B cell (primary cell): ENCODE data around the gene ITPK1. TPM values are rescaled to one million over a fixed set of nuclear protein-coding genes. Genes with fewer than 3 reads are reported as not detected.

Source experiments
- ATAC-seq: fragments of 200-7000 bp; cut with Tn5 transposase; one replicate; pipeline ENCODE4 v1.10.0; 2021; ENCODE audit warnings: low read depth, mild to moderate bottlenecking, moderate number of reproducible peaks, moderate library complexity
- CTCF ChIA-PET: fragments of 350-600 bp; sonication (Branson Sonifier 250); formaldehyde crosslinking; loops from one replicate; lab custom pipeline; 2021; ENCODE audit warnings: antibody characterized with exemption, inconsistent platforms; lab: Charles Lee
- POLR2A ChIA-PET: fragments of 350-600 bp; sonication (Branson Sonifier 250); formaldehyde crosslinking; loops from one replicate; lab custom pipeline; 2021; ENCODE audit warnings: antibody characterized with exemption; lab: Charles Lee
- DNase-seq: peaks from one replicate; pipeline ENCODE4 v3.0.0; 2013
- H2AFZ ChIP-seq: 2 replicates; pipeline ENCODE4 v1.6.1; 2012; ENCODE audit warnings: mild to moderate bottlenecking, low read depth, low read length; ENCODE audit not compliant: insufficient read depth, poor library complexity, severe bottlenecking
- H3K27ac ChIP-seq, 2 donors: 1 replicate in 1 of 2; 2 replicates in 1 of 2; pipeline ENCODE4 v1.5.1; 2012 to 2013; ENCODE audit warnings: low read length in 2 of 2, mild to moderate bottlenecking in 2 of 2, moderate library complexity in 1 of 2
- H3K27me3 ChIP-seq, 4 experiments: fragments of 200-600 bp in 1 of 4; sonication (generic) in 1 of 4; replicated peaks in 1 of 4; 1 replicate in 2 of 4; 2 replicates in 2 of 4; pipeline versions ENCODE4 v1.6.1 to v1.7.0; 2013 to 2016; ENCODE audit warnings: low read length in 3 of 4, mild to moderate bottlenecking in 2 of 4, mixed read lengths in 1 of 4, moderate library complexity in 1 of 4; ENCODE audit not compliant: insufficient read depth in 4 of 4, control insufficient read depth in 3 of 4; ENCODE audit errors: control extremely low read depth in 1 of 4
- H3K36me3 ChIP-seq, 2 experiments: replicated peaks in 1 of 2; 1 replicate in 1 of 2; 2 replicates in 1 of 2; pipeline versions ENCODE4 v1.6.1 to v1.7.1; 2013; ENCODE audit warnings: low read length in 1 of 2; ENCODE audit not compliant: insufficient read depth in 2 of 2, control insufficient read depth in 1 of 2; ENCODE audit errors: control extremely low read depth in 1 of 2, extremely low read depth in 1 of 2
- H3K4me1 ChIP-seq, 2 donors: fragments of 200-600 bp in 1 of 2; sonication (generic) in 1 of 2; 1 replicate in 1 of 2; 2 replicates in 1 of 2; pipeline versions ENCODE4 v1.5.1 to v1.6.1; 2013 to 2017; ENCODE audit warnings: low read length in 2 of 2; ENCODE audit not compliant: control insufficient read depth in 2 of 2, insufficient read depth in 2 of 2
- H3K4me2 ChIP-seq: replicated peaks from 2 replicates; pipeline ENCODE3; 2012; ENCODE audit warnings: mild to moderate bottlenecking, low read depth, low read length; ENCODE audit not compliant: poor library complexity, severe bottlenecking
- H3K4me3 ChIP-seq, 5 experiments: fragments of 200-600 bp in 1 of 5; sonication (generic) in 1 of 5; 1 replicate in 3 of 5; 2 replicates in 2 of 5; pipeline versions ENCODE4 v1.5.1 to v1.7.0; 2011 to 2016; ENCODE audit warnings: low read length in 4 of 5, mild to moderate bottlenecking in 4 of 5, low read depth in 2 of 5, control low read depth in 1 of 5, moderate library complexity in 1 of 5; ENCODE audit not compliant: insufficient read depth in 1 of 5; ENCODE audit errors: control extremely low read depth in 1 of 5, extremely low read depth in 1 of 5
- H3K79me2 ChIP-seq: fragments of 200-600 bp; sonication (generic); one replicate; pipeline ENCODE4 v1.6.0; 2016; ENCODE audit warnings: low read length; ENCODE audit not compliant: control insufficient read depth, insufficient read depth
- H3K9ac ChIP-seq: fragments of 200-600 bp; sonication (generic); 2 replicates; pipeline ENCODE4 v1.6.1; 2017; ENCODE audit warnings: mild to moderate bottlenecking, low read length, moderate library complexity
- H3K9me3 ChIP-seq, 3 donors: one replicate each; pipeline versions ENCODE4 v1.6.1 to v1.7.1; 2013; ENCODE audit warnings: low read length in 2 of 3; ENCODE audit not compliant: control insufficient read depth in 2 of 3, insufficient read depth in 1 of 3; ENCODE audit errors: control extremely low read depth in 1 of 3
- H4K20me1 ChIP-seq: 2 replicates; pipeline ENCODE4 v1.6.0; 2012; ENCODE audit warnings: mild to moderate bottlenecking, low read length; ENCODE audit not compliant: insufficient read depth, control insufficient read depth, poor library complexity, severe bottlenecking
- H3K27ac Mint-ChIP-seq: one replicate; pipeline ENCODE4 v1.8.0; 2021; ENCODE audit warnings: mixed read lengths
- H3K27me3 Mint-ChIP-seq: one replicate; pipeline ENCODE4 v1.8.0; 2021; ENCODE audit warnings: mixed read lengths
- H3K4me1 Mint-ChIP-seq: one replicate; pipeline ENCODE4 v1.8.0; 2021; ENCODE audit warnings: mixed read lengths
- H3K4me3 Mint-ChIP-seq: one replicate; pipeline ENCODE4 v1.8.0; 2021; ENCODE audit warnings: mixed read lengths
- H3K9me3 Mint-ChIP-seq: one replicate; pipeline ENCODE4 v1.8.0; 2022; ENCODE audit warnings: mixed read lengths; ENCODE audit not compliant: insufficient read depth
- EZH2 ChIP-seq: IDR thresholded peaks from 2 replicates; pipeline ENCODE4 v1.6.1; 2012; ENCODE audit warnings: borderline replicate concordance, low read depth, mild to moderate bottlenecking, moderate library complexity, low read length; ENCODE audit not compliant: insufficient read depth, poor library complexity, severe bottlenecking
- WGBS: methylation state at CpG from one replicate; pipeline ENCODE4 v1.1.5; 2013; ENCODE audit warnings: missing lambda C conversion rate; ENCODE audit not compliant: insufficient coverage; 5-methylcytosine and 5-hydroxymethylcytosine counted together
- intact Hi-C: fragments of 100-400 bp; cut with micrococcal nuclease; formaldehyde crosslinking; loops from one replicate; pipeline ENCODE4 v1.10.0; 2022
- polyA plus RNA-seq: library from polyadenylated mRNA; depleted of rRNA; stranded (reverse); fragments of >200 nt; gene quantifications from 2 replicates; pipeline ENCODE4 v1.2.3, GENCODE V29; 2012
- total RNA-seq, 2 donors: library from RNA; stranded (reverse); fragments of 120-200 nt in 1 of 2; gene quantifications; 1 replicate in 1 of 2; 2 replicates in 1 of 2; pipeline versions ENCODE4 v1.2.3 to v1.2.4, GENCODE V29; 2013 to 2022
- TF ChIP-seq, protein P1 (sequence below): fragments of 200-600 bp; IDR thresholded peaks from one replicate; pipeline ENCODE4 v1.8.0; 2022; ENCODE audit warnings: antibody characterized with exemption, mild to moderate bottlenecking

The ITPK1 gene
- total and polyA plus RNA-seq, 2 donors (not counting 1 experiment from before 2014, with no cell fraction given): 46.0 to 46.9 TPM

DNA sequence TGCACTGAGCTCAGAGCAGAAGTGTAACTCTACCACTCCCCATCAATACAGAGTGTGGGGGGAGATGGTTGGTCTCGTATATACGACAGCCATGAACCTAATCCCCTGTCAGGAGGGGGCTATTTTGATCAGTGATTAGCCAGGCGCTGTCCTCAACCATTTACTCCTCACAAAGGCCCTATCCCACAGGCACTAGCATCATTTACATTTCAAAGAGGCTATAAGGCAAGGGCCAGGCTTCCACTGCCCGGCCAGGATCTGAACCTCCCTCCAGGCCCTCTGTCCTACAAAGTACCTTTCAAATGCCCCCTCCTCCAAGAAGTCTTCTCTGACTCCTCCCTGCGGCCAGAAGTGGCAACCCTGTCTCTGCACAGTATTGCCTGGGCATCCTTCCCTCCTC, 74.7 kb downstream of the ITPK1 start:
- Histone ChIP-seq H3K27ac (peak overlapping the region in 1 of 2 donors; percentile 58), H3K4me3 (no peak overlapping the region), H3K79me2 (peaks cover 11% of the 10 kb centered on the region), H4K20me1 (no peaks in the 10 kb centered on the region), H2AFZ (no peak overlapping the region), H3K4me1 (peaks cover 52 to 83% of the 10 kb centered on the region in 2 donors), H3K9me3 (no peaks in the 10 kb centered on the region), H3K27me3 (no peaks in the 10 kb centered on the region), H3K4me2 (peak overlapping the region; percentile 23), H3K36me3 (no peaks in the 10 kb centered on the region), H3K9ac (no peak overlapping the region)
- 96% methylated on average over 3 of the region's 5 CpGs for whole genome bisulfite sequencing
- Mint-ChIP-seq H3K9me3 (no peaks in the 10 kb centered on the region), H3K4me3 (peak overlapping the region; percentile 29), H3K27ac (peak overlapping the region; percentile 47), H3K4me1 (peaks cover 75% of the 10 kb centered on the region), H3K27me3 (no peaks in the 10 kb centered on the region)
- ATAC-seq (no peak), DNase-seq (no peak)
- CTCF ChIA-PET: interaction anchor here (1.3 to 1.4 kb wide), 3 partner anchors 8 to 89 kb away, joined by 3 to 9 read pairs (median 6); no protein-coding TSS in a partner anchor
- POLR2A ChIA-PET: no interaction called here
- TF ChIP-seq, protein P1, sequence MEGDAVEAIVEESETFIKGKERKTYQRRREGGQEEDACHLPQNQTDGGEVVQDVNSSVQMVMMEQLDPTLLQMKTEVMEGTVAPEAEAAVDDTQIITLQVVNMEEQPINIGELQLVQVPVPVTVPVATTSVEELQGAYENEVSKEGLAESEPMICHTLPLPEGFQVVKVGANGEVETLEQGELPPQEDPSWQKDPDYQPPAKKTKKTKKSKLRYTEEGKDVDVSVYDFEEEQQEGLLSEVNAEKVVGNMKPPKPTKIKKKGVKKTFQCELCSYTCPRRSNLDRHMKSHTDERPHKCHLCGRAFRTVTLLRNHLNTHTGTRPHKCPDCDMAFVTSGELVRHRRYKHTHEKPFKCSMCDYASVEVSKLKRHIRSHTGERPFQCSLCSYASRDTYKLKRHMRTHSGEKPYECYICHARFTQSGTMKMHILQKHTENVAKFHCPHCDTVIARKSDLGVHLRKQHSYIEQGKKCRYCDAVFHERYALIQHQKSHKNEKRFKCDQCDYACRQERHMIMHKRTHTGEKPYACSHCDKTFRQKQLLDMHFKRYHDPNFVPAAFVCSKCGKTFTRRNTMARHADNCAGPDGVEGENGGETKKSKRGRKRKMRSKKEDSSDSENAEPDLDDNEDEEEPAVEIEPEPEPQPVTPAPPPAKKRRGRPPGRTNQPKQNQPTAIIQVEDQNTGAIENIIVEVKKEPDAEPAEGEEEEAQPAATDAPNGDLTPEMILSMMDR: no peak
- TF ChIP-seq EZH2: no peak
- intact Hi-C loops: no loop called here

DNA sequence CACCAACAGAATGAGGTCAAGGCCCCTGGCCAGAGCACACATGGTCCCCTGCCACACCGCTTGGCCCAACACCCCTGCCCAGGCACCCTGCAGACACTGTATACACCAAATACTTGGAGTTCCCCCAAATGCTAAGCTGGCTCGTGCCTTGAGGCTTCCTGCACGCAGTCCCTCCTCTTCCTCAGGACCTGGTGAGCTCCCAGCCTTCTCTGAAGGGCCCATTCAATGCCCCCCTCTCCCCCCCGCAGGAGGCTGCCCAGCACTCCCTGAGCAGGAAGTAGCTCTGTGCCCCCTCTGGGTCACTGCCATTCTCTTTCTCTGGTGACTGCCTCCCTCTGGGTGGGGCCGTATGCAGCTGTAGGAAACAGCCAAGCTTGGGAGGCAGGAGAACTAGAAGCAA, 75.3 kb downstream of the ITPK1 start:
- H3K27me3 Mint-ChIP-seq: no peaks in the 10 kb centered on the region
- intact Hi-C loops: no loop called here
- ATAC-seq (no peak), DNase-seq (no peak)
- Histone ChIP-seq H3K36me3 (no peaks in the 10 kb centered on the region), H3K4me2 (peak overlapping the region; percentile 14), H4K20me1 (no peaks in the 10 kb centered on the region), H3K27me3 (no peaks in the 10 kb centered on the region), H3K9me3 (no peaks in the 10 kb centered on the region), H3K4me1 (peaks cover 47 to 82% of the 10 kb centered on the region in 2 donors), H2AFZ (no peak overlapping the region), H3K4me3 (no peak overlapping the region), H3K79me2 (peaks cover 6% of the 10 kb centered on the region), H3K9ac (no peak overlapping the region), H3K27ac (peak overlapping the region; percentile 10 to 37)
- peak overlapping the region; percentile 47 for H3K27ac Mint-ChIP-seq
- peaks cover 70% of the 10 kb centered on the region for H3K4me1 Mint-ChIP-seq
- TF ChIP-seq EZH2: no peak
- TF ChIP-seq, protein P1: no peak
- no peaks in the 10 kb centered on the region for H3K9me3 Mint-ChIP-seq
- ChIA-PET CTCF (interaction anchor here (1.3 to 1.4 kb wide), 3 partner anchors 8 to 88 kb away, joined by 3 to 9 read pairs (median 6); no protein-coding TSS in a partner anchor), POLR2A (no interaction called here)
- peak overlapping the region; percentile 29 for H3K4me3 Mint-ChIP-seq
- WGBS: 27% methylated on average over 5 of the region's 5 CpGs
